ENCODE data around the gene ORAI1.

The ORAI1 gene

GRCh38 chr12:121626087-121626852, at the start of gene ORAI1:
Gene ORAI1 (plus strand): TSS chr12:121626530.
- CTCF ChIA-PET = interaction anchor here (0.7 to 7.2 kb wide), 31 partner anchors 9 to 168 kb away, joined by 3 to 55 read pairs (median 4); partner anchors contain the start of genes KDM2B, MORN3 and RHOF
- TF ChIP-seq CTCF (IDR thresholded peaks at IDR 0.05; ENCODE audit: control extremely low read depth, extremely low read depth, low read depth, missing control alignments) = peak; percentile 25
- DNase-seq (ENCODE audit: extremely low spot score) = peak; percentile 94
- POLR2A ChIA-PET = interaction anchor here (1.1 kb wide), 1 partner anchor 11 kb away, joined by 3 read pairs; no protein-coding TSS in a partner anchor

GRCh38 chr12:121576851-121577391, 49.4 kb upstream of the ORAI1 start:
- ChIA-PET POLR2A (no interaction called here), CTCF (interaction anchor here (1.2 to 4.2 kb wide), 13 partner anchors 8 to 217 kb away, joined by 3 to 16 read pairs (median 4); partner anchors contain the start of genes ORAI1 and RHOF)
- peak; percentile 31 for DNase-seq (ENCODE audit: extremely low spot score)
- no peak for TF ChIP-seq CTCF (IDR thresholded peaks at IDR 0.05; ENCODE audit: control extremely low read depth, extremely low read depth, low read depth, missing control alignments)

GRCh38 chr12:121577443-121578180, 48.7 kb upstream of the ORAI1 start:
- TF ChIP-seq CTCF (IDR thresholded peaks at IDR 0.05; ENCODE audit: control extremely low read depth, extremely low read depth, low read depth, missing control alignments) = no peak
- ChIA-PET CTCF (interaction anchor here (1.2 to 4.2 kb wide), 12 partner anchors 9 to 216 kb away, joined by 3 to 16 read pairs (median 4); partner anchors contain the start of genes ORAI1 and RHOF), POLR2A (no interaction called here)
- DNase-seq (ENCODE audit: extremely low spot score) = peak; percentile 15

- ChIA-PET POLR2A (interaction anchor here (0.5 to 1.4 kb wide), 3 partner anchors 16 to 99 kb away, joined by 3 to 4 read pairs (median 3); no protein-coding TSS in a partner anchor), CTCF (interaction anchor here (1.1 to 4.2 kb wide), 10 partner anchors 10 to 104 kb away, joined by 3 to 16 read pairs (median 4); partner anchors contain the start of gene ORAI1)
- DNase-seq (ENCODE audit: extremely low spot score) = peak; percentile 44
- TF ChIP-seq CTCF (IDR thresholded peaks at IDR 0.05; ENCODE audit: control extremely low read depth, extremely low read depth, low read depth, missing control alignments) = peak; percentile 40
These were observed 47.8 kb upstream of the ORAI1 start for GRCh38 chr12:121578230-121579189.

- CTCF ChIA-PET = interaction anchor here (0.8 to 4.2 kb wide), 7 partner anchors 9 to 104 kb away, joined by 3 to 16 read pairs (median 4); partner anchors contain the start of gene ORAI1
- POLR2A ChIA-PET = interaction anchor here (0.6 to 1.4 kb wide), 2 partner anchors 17 to 100 kb away, joined by 3 to 4 read pairs; no protein-coding TSS in a partner anchor
- peak; percentile 55 for DNase-seq (ENCODE audit: extremely low spot score)
- no peak for TF ChIP-seq CTCF (IDR thresholded peaks at IDR 0.05; ENCODE audit: control extremely low read depth, extremely low read depth, low read depth, missing control alignments)
These were observed 47.0 kb upstream of the ORAI1 start for GRCh38 chr12:121579190-121579791.
